Measurements from ENCODE around the gene CTTN. TPM values are rescaled to one million over a fixed set of nuclear protein-coding genes. Genes with fewer than 3 reads are reported as not detected.
"Not testable (repeated sequence)": the region's sequence is repeated elsewhere in the genome, so short reads cannot be mapped to it uniquely, and the experiment has no call there.

CTTN gene
- total RNA-seq, 1 experiment from 2014 or later, result 503 TPM

GRCh38 chr11:70454197-70454767 is 56.0 kb downstream of the CTTN start:
- H3K9me3 ChIP-seq (ENCODE audit: control insufficient read depth, insufficient read depth, low read depth, low read length), result 0 out of 2 replicates have a peak, but pooled peaks cover under 1% of the 10 kb centered on the region
- intact Hi-C loops (cut with micrococcal nuclease; ENCODE audit: unreplicated experiment), result no loop called here
- ChIA-PET CTCF (interaction anchor here (0.7 kb wide), 1 partner anchor 25 kb away, joined by 3 read pairs; no protein-coding TSS in a partner anchor), POLR2A (no interaction called here)
- H3K36me3 ChIP-seq (ENCODE audit: control insufficient read depth, insufficient read depth, low read length), result no peaks in the 10 kb centered on the region
- no peaks in the 10 kb centered on the region for H3K4me1 ChIP-seq (ENCODE audit: control insufficient read depth, insufficient read depth, low read length)
- TF ChIP-seq SIN3A (IDR thresholded peaks at IDR 0.05; ENCODE audit: borderline replicate concordance, insufficient read depth, low read depth, low read length), result no peak
- no peak for TF ChIP-seq POLR2AphosphoS5 (IDR thresholded peaks at IDR 0.05; ENCODE audit: low read depth, low read length)
- no peak for TF ChIP-seq CTCF (IDR thresholded peaks at IDR 0.05)
- no peak for TF ChIP-seq TCF7L2 (IDR thresholded peaks at IDR 0.05; ENCODE audit: low read depth, low read length)
- TF ChIP-seq REST (IDR thresholded peaks at IDR 0.05; ENCODE audit: insufficient read depth in 1 of 2, low read depth in 2 of 2, low read length in 1 of 2), result no peak
- ATAC-seq, result no peak
- H3K27me3 ChIP-seq (ENCODE audit: control insufficient read depth, insufficient read depth, low read length), result no peaks in the 10 kb centered on the region
- in situ Hi-C loops (cut with HindIII; ENCODE audit: low pct_unique_long_range_greater_than_20kb, low sequenced_read_pairs), result no loop called here
- BruUV-seq (replicated peaks), result no TSS peak
- H3K4me3 ChIP-seq (ENCODE audit: low read depth in 2 of 2, low read length in 2 of 2), result no peak overlapping the region
- no peak overlapping the region for H3K27ac ChIP-seq (ENCODE audit: low read length)
- DNase-seq (ENCODE audit: low read depth, low spot score), result no peak

- H3K4me1 ChIP-seq (ENCODE audit: control insufficient read depth, insufficient read depth, low read length); H3K9me3 ChIP-seq (ENCODE audit: control insufficient read depth, insufficient read depth, low read depth, low read length); BruUV-seq (replicated peaks); H3K36me3 ChIP-seq (ENCODE audit: control insufficient read depth, insufficient read depth, low read length); ATAC-seq; H3K4me3 ChIP-seq (ENCODE audit: low read depth in 2 of 2, low read length in 2 of 2); H3K27ac ChIP-seq (ENCODE audit: low read length); H3K27me3 ChIP-seq (ENCODE audit: control insufficient read depth, insufficient read depth, low read length); DNase-seq (ENCODE audit: low read depth, low spot score); intact Hi-C loops (cut with micrococcal nuclease; ENCODE audit: unreplicated experiment); in situ Hi-C loops (cut with HindIII; ENCODE audit: low pct_unique_long_range_greater_than_20kb, low sequenced_read_pairs); POLR2A ChIA-PET: not testable (repeated sequence)
- CTCF ChIA-PET, result interaction anchor here (0.7 kb wide), 1 partner anchor 24 kb away, joined by 3 read pairs; no protein-coding TSS in a partner anchor
These were observed 56.5 kb downstream of the CTTN start for GRCh38 chr11:70454811-70455210.

GRCh38 chr11:70455354-70455753 is 57.0 kb downstream of the CTTN start:
- Histone ChIP-seq H3K27ac (ENCODE audit: low read length) (no peak overlapping the region), H3K4me1 (ENCODE audit: control insufficient read depth, insufficient read depth, low read length) (no peaks in the 10 kb centered on the region), H3K9me3 (ENCODE audit: control insufficient read depth, insufficient read depth, low read depth, low read length) (no peaks in the 10 kb centered on the region), H3K4me3 (ENCODE audit: low read depth in 2 of 2, low read length in 2 of 2) (no peak overlapping the region), H3K36me3 (ENCODE audit: control insufficient read depth, insufficient read depth, low read length) (no peaks in the 10 kb centered on the region), H3K27me3 (ENCODE audit: control insufficient read depth, insufficient read depth, low read length) (no peaks in the 10 kb centered on the region)
- in situ Hi-C loops (cut with HindIII; ENCODE audit: low pct_unique_long_range_greater_than_20kb, low sequenced_read_pairs), result no loop called here
- ATAC-seq (no peak), DNase-seq (ENCODE audit: low read depth, low spot score) (no peak)
- CTCF ChIA-PET, result interaction anchor here (0.6 kb wide), 1 partner anchor 49 kb away, joined by 3 read pairs; no protein-coding TSS in a partner anchor
- TF ChIP-seq TCF7L2 (IDR thresholded peaks at IDR 0.05; ENCODE audit: low read depth, low read length) (no peak), POLR2AphosphoS5 (IDR thresholded peaks at IDR 0.05; ENCODE audit: low read depth, low read length) (no peak), REST (IDR thresholded peaks at IDR 0.05; ENCODE audit: insufficient read depth in 1 of 2, low read depth in 2 of 2, low read length in 1 of 2) (no peak), SIN3A (IDR thresholded peaks at IDR 0.05; ENCODE audit: borderline replicate concordance, insufficient read depth, low read depth, low read length) (no peak), CTCF (IDR thresholded peaks at IDR 0.05) (no peak)
- POLR2A ChIA-PET, result no interaction called here
- BruUV-seq (replicated peaks), result no TSS peak
- intact Hi-C loops (cut with micrococcal nuclease; ENCODE audit: unreplicated experiment), result no loop called here

Measured in Panc1 (cell line).